Keratinocyte (primary cell): ENCODE measurements around the gene KRT4. TPM values are rescaled to one million over a fixed set of nuclear protein-coding genes. Genes with fewer than 3 reads are reported as not detected.

Experiments used
- DNase-seq: peaks from one replicate; pipeline ENCODE4 v3.0.0-alpha.2; 2011; ENCODE audit warnings: low read depth, missing footprints, low spot score
- FAIRE-seq: peaks from 2 replicates; lab custom pipeline; 2011; peaks lifted over from hg19 to GRCh38; lab: Jason Lieb, UNC
- H2AFZ ChIP-seq: 2 replicates; pipeline ENCODE4 v1.6.0; 2012; ENCODE audit warnings: low read length, control low read depth, inconsistent platforms; ENCODE audit not compliant: control insufficient read depth
- H3K27ac ChIP-seq: 2 replicates; pipeline ENCODE4 v1.5.1; 2011; ENCODE audit warnings: low read length; ENCODE audit not compliant: control insufficient read depth, insufficient read depth
- H3K27me3 ChIP-seq: 3 replicates; pipeline ENCODE4 v1.6.0; 2011; ENCODE audit warnings: low read length; ENCODE audit not compliant: control insufficient read depth, insufficient read depth; ENCODE audit errors: extremely low read depth
- H3K36me3 ChIP-seq, 2 experiments: 2 replicates in 1 of 2; 3 replicates in 1 of 2; pipeline ENCODE4 v1.5.1; 2011; ENCODE audit warnings: low read length in 2 of 2, mild to moderate bottlenecking in 1 of 2; ENCODE audit not compliant: control insufficient read depth in 2 of 2, insufficient read depth in 2 of 2; ENCODE audit errors: extremely low read depth in 1 of 2
- H3K4me1 ChIP-seq: 3 replicates; pipeline ENCODE4 v1.5.1; 2011; ENCODE audit warnings: low read length; ENCODE audit not compliant: control insufficient read depth, insufficient read depth; ENCODE audit errors: extremely low read depth
- H3K4me2 ChIP-seq: 3 replicates; pipeline ENCODE4 v1.6.0; 2011; ENCODE audit warnings: low read depth, low read length; ENCODE audit not compliant: control insufficient read depth, insufficient read depth; ENCODE audit errors: extremely low read depth
- H3K4me3 ChIP-seq, 3 experiments: fragments of 200-600 bp in 1 of 3; sonication (generic) in 1 of 3; 2 replicates in 2 of 3; 3 replicates in 1 of 3; pipeline ENCODE4 v1.5.1; 2011 to 2016; ENCODE audit warnings: low read length in 3 of 3, mild to moderate bottlenecking in 3 of 3, control low read depth in 2 of 3, inconsistent platforms in 1 of 3, low read depth in 1 of 3, mixed read lengths in 1 of 3, mixed run types in 1 of 3, moderate library complexity in 1 of 3; ENCODE audit not compliant: control insufficient read depth in 2 of 3, insufficient read depth in 2 of 3; ENCODE audit errors: extremely low read depth in 1 of 3
- H3K79me2 ChIP-seq: 2 replicates; pipeline ENCODE4 v1.6.0; 2012; ENCODE audit warnings: low read length; ENCODE audit not compliant: control insufficient read depth, insufficient read depth
- H3K9ac ChIP-seq: 3 replicates; pipeline ENCODE4 v1.6.0; 2011; ENCODE audit warnings: low read length; ENCODE audit not compliant: control insufficient read depth, insufficient read depth; ENCODE audit errors: extremely low read depth
- H3K9me1 ChIP-seq: 3 replicates; pipeline ENCODE4 v1.6.0; 2011; ENCODE audit warnings: low read length; ENCODE audit not compliant: control insufficient read depth, insufficient read depth; ENCODE audit errors: extremely low read depth
- H3K9me3 ChIP-seq: 2 replicates; pipeline ENCODE4 v1.5.1; 2012; ENCODE audit warnings: low read depth, low read length; ENCODE audit not compliant: control insufficient read depth
- H4K20me1 ChIP-seq: 3 replicates; pipeline ENCODE4 v1.6.0; 2011; ENCODE audit warnings: low read length; ENCODE audit not compliant: control insufficient read depth, insufficient read depth; ENCODE audit errors: extremely low read depth
- EZH2 ChIP-seq: IDR thresholded peaks from one replicate; pipeline ENCODE4 v1.6.1; 2012; ENCODE audit warnings: inconsistent platforms, mild to moderate bottlenecking, low read length, moderate library complexity
- dilution Hi-C: fragments of 300-500 bp; cut with MboI; formaldehyde crosslinking; loops from one replicate; pipeline ENCODE4 v1.7.0; 2020; ENCODE audit warnings: low sequenced_read_pairs; ENCODE audit not compliant: extremely low pct_ligation_motif_present
- polyA plus RNA-seq, 5 experiments: library from polyadenylated mRNA; depleted of rRNA in 3 of 5; stranded (reverse) in 3 of 5; stranded (forward) in 1 of 5; unstranded in 1 of 5; fragments of >200 nt; gene quantifications; 1 replicate in 1 of 5; 2 replicates in 3 of 5; 3 replicates in 1 of 5; pipeline versions ENCODE4 v1.2.1 to v1.2.3, GENCODE V29; 2011 to 2012; ENCODE audit warnings: missing spikeins in 2 of 5, low read depth in 1 of 5, low replicate concordance in 1 of 5
- TF ChIP-seq, protein P1 (sequence below), 3 experiments: IDR thresholded peaks in 1 of 3; conservative IDR thresholded peaks in 1 of 3; optimal IDR thresholded peaks in 1 of 3; 2 replicates in 2 of 3; 3 replicates in 1 of 3; pipeline versions ENCODE3 to v1.5.1; 2011; ENCODE audit warnings: low read length in 3 of 3, mild to moderate bottlenecking in 3 of 3, moderate library complexity in 2 of 3, control low read depth in 1 of 3, inconsistent platforms in 1 of 3; ENCODE audit not compliant: insufficient read depth in 2 of 3; ENCODE audit errors: extremely low read depth in 1 of 3

The KRT4 gene
- polyA plus RNA-seq, 1 donor (not counting 4 experiments of a cell fraction or from before 2014, with no cell fraction given) = 2.0 TPM

DNA sequence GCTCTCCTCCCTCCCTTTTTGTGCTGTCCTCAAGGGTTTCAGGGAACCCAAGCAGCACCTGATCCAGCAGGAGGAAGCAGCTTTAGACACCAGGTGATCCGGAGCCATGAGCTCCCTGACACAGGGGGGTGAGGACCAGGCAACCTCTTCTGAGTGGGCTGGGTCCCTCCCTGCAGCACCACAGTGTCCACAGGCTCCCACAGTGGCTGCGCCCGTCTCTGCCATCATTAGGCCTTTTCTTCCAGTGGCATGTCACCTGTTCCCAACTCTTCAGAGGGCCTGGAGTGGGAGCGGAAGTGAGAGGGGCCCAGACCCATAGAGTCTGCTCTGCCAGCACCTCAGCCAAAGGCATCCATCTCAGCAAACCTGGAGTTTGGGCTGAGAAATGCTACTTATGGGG is 36.4 kb downstream of the KRT4 start:
- Histone ChIP-seq H4K20me1 (no peaks in the 10 kb centered on the region), H3K27me3 (peaks cover 53% of the 10 kb centered on the region), H3K9me3 (no peaks in the 10 kb centered on the region), H3K79me2 (no peaks in the 10 kb centered on the region), H3K4me3 (no peak overlapping the region), H3K27ac (no peak overlapping the region), H2AFZ (no peak overlapping the region), H3K9me1 (no peaks in the 10 kb centered on the region), H3K4me2 (no peak overlapping the region), H3K36me3 (no peaks in the 10 kb centered on the region), H3K9ac (no peak overlapping the region), H3K4me1 (no peaks in the 10 kb centered on the region)
- TF ChIP-seq, protein P1, sequence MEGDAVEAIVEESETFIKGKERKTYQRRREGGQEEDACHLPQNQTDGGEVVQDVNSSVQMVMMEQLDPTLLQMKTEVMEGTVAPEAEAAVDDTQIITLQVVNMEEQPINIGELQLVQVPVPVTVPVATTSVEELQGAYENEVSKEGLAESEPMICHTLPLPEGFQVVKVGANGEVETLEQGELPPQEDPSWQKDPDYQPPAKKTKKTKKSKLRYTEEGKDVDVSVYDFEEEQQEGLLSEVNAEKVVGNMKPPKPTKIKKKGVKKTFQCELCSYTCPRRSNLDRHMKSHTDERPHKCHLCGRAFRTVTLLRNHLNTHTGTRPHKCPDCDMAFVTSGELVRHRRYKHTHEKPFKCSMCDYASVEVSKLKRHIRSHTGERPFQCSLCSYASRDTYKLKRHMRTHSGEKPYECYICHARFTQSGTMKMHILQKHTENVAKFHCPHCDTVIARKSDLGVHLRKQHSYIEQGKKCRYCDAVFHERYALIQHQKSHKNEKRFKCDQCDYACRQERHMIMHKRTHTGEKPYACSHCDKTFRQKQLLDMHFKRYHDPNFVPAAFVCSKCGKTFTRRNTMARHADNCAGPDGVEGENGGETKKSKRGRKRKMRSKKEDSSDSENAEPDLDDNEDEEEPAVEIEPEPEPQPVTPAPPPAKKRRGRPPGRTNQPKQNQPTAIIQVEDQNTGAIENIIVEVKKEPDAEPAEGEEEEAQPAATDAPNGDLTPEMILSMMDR (optimal IDR thresholded peaks at IDR 0.05 in 1 of 3, IDR thresholded peaks at IDR 0.05 in 1 of 3, conservative IDR thresholded peaks at IDR 0.05 in 1 of 3; ENCODE audit: extremely low read depth in 1 of 3, insufficient read depth in 2 of 3, low read length in 3 of 3) = no peak
- TF ChIP-seq EZH2 = no peak
- dilution Hi-C loops = no loop called here
- FAIRE-seq (no peak), DNase-seq (no peak)

DNA sequence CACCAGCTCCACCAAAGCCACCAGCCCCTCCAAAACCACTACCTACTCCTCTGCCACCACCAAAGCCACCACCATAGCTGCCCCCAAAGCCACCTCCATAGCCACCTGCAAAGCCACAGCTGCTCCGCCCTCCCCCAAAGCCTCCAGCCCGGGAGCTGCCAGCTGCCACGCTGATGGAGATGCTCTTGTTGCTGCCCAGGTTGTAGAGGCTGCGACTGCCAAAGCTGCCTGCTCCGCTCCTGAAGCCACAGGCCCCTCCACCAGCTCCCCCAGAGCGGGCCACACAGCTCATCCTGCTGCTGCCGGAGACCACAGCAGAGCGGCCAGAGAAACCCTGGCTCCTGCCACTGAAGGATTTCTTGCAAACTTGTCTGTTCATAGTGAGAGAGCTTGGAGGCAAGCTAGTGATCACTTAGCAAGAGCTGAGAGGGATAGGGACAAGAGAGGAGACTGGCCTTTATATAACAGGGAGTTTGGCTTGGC is 37.0 kb downstream of the KRT4 start, which contains the start of gene KRT76:
Gene KRT76, minus strand, starts transcription at position 433 of the 483 bp plus-strand sequence. Its CDS starts 54 bp downstream, at position 379.
- H3K4me2 ChIP-seq = no peak within 1 kb of the TSS
- H3K27ac ChIP-seq = no peak within 1 kb of the TSS
- no peaks in the 10 kb centered on the region for H4K20me1 ChIP-seq
- peaks cover 60% of the 10 kb centered on the region for H3K27me3 ChIP-seq
- H3K9ac ChIP-seq = no peak within 1 kb of the TSS
- FAIRE-seq = no peak
- H2AFZ ChIP-seq = no peak within 1 kb of the TSS
- no peak for DNase-seq
- no peak for TF ChIP-seq EZH2
- TF ChIP-seq, protein P1 (optimal IDR thresholded peaks at IDR 0.05 in 1 of 3, IDR thresholded peaks at IDR 0.05 in 1 of 3, conservative IDR thresholded peaks at IDR 0.05 in 1 of 3; ENCODE audit: extremely low read depth in 1 of 3, insufficient read depth in 2 of 3, low read length in 3 of 3) = no peak
- no peaks in the 10 kb centered on the region for H3K79me2 ChIP-seq
- H3K4me1 ChIP-seq = no peaks in the 10 kb centered on the region
- dilution Hi-C loops = no loop called here
- no peak within 1 kb of the TSS for H3K4me3 ChIP-seq
- no peaks in the 10 kb centered on the region for H3K9me3 ChIP-seq
- no peaks in the 10 kb centered on the region for H3K36me3 ChIP-seq
- H3K9me1 ChIP-seq = no peaks in the 10 kb centered on the region
